ENCODE measurements around the gene PTOV1. TPM values are rescaled to one million over a fixed set of nuclear protein-coding genes. Genes with fewer than 3 reads are reported as not detected.

Gene PTOV1
- polyA plus RNA-seq, 1 experiment = 37.6 TPM

DNA sequence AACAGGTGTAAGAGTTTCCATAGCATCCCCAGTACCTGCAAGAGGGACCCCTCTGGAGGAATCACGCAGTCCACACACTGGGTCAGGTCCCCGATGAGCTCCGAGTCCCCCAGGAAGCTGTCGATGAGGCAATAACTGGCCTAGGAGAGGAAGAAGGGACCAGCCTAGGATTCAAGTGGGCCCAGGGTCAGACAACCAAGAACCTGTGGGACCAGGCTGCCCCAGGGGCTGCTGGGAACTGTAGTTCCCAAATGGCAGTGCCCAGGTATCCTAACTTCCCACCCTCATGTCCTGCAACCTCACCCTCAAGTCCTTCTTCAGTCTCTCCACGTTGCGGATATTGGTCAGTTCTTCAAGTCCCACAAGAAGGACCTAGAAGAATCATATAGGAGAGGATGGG is 39.6 kb upstream of the PTOV1 start:
- no peaks in the 10 kb centered on the region; the same call in 1 of the 2 replicates for H3K9me3 ChIP-seq (ENCODE audit: control insufficient read depth, insufficient read depth, low read length)
- ChIA-PET POLR2A (no interaction called here), CTCF (no interaction called here)
- no peak overlapping the region for H3K27ac ChIP-seq (ENCODE audit: low read depth, low read length)
- no peak overlapping the region for H3K4me3 ChIP-seq (ENCODE audit: low read depth, low read length)
- DNase-seq (ENCODE audit: low read depth, low spot score) = no peak
- TF ChIP-seq, protein P1, sequence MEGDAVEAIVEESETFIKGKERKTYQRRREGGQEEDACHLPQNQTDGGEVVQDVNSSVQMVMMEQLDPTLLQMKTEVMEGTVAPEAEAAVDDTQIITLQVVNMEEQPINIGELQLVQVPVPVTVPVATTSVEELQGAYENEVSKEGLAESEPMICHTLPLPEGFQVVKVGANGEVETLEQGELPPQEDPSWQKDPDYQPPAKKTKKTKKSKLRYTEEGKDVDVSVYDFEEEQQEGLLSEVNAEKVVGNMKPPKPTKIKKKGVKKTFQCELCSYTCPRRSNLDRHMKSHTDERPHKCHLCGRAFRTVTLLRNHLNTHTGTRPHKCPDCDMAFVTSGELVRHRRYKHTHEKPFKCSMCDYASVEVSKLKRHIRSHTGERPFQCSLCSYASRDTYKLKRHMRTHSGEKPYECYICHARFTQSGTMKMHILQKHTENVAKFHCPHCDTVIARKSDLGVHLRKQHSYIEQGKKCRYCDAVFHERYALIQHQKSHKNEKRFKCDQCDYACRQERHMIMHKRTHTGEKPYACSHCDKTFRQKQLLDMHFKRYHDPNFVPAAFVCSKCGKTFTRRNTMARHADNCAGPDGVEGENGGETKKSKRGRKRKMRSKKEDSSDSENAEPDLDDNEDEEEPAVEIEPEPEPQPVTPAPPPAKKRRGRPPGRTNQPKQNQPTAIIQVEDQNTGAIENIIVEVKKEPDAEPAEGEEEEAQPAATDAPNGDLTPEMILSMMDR (IDR thresholded peaks at IDR 0.05; ENCODE audit: low read depth, low read length) = no peak
- H3K27me3 ChIP-seq (ENCODE audit: control insufficient read depth, insufficient read depth, low read length) = no peaks in the 10 kb centered on the region

DNA sequence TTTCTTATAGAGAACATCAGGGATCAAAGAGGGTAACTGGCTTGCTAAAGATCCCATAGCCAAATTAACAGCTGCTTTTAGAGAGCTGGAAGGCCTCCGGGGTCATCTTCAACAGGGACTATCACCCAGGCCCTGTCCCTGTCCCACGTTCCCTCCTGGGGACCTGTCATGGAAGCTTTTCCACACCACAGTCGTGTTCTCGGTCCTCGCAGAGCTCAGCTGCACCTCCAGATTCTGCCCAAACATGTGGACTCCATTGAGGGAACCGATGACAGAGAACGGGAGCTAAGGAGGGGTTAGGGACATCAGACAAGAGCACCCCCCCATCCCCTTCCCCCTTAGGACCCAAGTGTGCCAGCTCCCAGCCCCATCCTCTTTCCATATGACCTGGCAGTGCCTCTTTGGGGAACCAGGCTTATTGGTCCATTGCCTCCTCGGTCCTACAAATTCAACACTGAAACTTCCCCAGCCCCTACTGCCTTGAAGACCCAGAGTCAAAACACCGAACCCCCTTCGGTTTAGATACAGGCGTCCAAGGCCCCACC is 38.4 kb upstream of the PTOV1 start:
- peak overlapping the region; percentile 95 for H3K27ac ChIP-seq (ENCODE audit: low read depth, low read length)
- H3K9me3 ChIP-seq (ENCODE audit: control insufficient read depth, insufficient read depth, low read length) = no peaks in the 10 kb centered on the region; the same call in 1 of the 2 replicates
- peak overlapping the region; percentile 90 for H3K4me3 ChIP-seq (ENCODE audit: low read depth, low read length)
- TF ChIP-seq, protein P1 (IDR thresholded peaks at IDR 0.05; ENCODE audit: low read depth, low read length) = no peak
- CTCF ChIA-PET = interaction anchor here (1.1 to 1.4 kb wide), 3 partner anchors 8 to 131 kb away, joined by 3 to 4 read pairs (median 3); partner anchors contain the start of gene PTOV1
- no peak for DNase-seq (ENCODE audit: low read depth, low spot score)
- POLR2A ChIA-PET = interaction anchor here (0.6 to 1.3 kb wide), 3 partner anchors 38 to 55 kb away, joined by 3 to 5 read pairs (median 3); partner anchors contain the start of gene PTOV1
- no peaks in the 10 kb centered on the region for H3K27me3 ChIP-seq (ENCODE audit: control insufficient read depth, insufficient read depth, low read length)

DNA sequence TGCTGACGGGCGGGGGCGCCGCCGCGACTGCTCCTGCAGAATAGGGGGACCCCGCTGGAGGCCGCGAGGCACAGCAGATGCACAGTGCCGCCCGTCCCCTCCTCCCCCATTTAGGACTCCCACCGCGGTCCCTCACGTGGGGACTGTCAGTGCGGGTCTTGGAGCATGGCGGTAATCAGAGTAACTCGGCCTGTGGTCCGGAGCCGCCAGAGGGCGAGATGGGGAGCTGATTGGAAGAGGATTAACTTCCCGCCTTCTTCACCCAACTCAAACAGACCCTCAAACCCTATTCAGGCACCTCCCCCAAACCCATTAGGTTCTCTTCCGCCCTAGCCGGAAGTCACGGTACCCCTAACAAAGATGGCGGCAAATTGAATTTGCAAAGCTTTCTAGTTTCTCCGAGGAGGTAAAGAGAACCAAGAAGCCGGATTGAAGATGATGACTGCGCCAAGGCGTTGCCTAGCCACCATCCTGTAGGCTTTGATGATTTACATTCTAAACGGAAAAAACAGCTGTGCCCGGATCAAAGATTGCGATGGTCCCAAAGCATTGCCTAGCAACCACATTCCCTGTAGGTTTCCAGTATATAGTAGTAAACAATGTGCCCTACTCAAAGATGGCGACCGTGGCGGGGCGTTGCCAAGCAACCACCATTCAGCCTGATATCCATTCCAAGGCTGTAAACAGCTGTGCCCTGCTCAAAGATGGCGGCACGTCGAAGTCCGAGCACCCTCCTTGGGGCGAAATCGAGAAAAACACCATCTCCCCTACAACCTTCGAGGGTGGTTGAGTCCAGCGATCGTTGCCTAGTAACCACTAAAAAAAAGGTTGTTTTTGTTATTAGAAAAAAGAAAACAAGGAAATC is 37.7 kb upstream of the PTOV1 start, which contains the start of gene FUZ:
FUZ (minus strand) TSS at position 296 of the 865 bp plus-strand sequence; CDS start at position 110, 186 bp downstream.
- ChIA-PET CTCF (interaction anchor here (0.6 to 1.4 kb wide), 5 partner anchors 9 to 132 kb away, joined by 3 to 4 read pairs (median 3); partner anchors contain the start of gene PTOV1), POLR2A (interaction anchor here (0.6 to 1.3 kb wide), 5 partner anchors 37 to 56 kb away, joined by 3 to 7 read pairs (median 3); partner anchors contain the start of gene PTOV1)
- H3K27me3 ChIP-seq (ENCODE audit: control insufficient read depth, insufficient read depth, low read length) = no peaks in the 10 kb centered on the region
- TF ChIP-seq, protein P1 (IDR thresholded peaks at IDR 0.05; ENCODE audit: low read depth, low read length) = peak; percentile 45
- peak within 1 kb of the TSS; percentile 95 for H3K27ac ChIP-seq (ENCODE audit: low read depth, low read length)
- H3K9me3 ChIP-seq (ENCODE audit: control insufficient read depth, insufficient read depth, low read length) = no peaks in the 10 kb centered on the region; the same call in 1 of the 2 replicates
- peak within 1 kb of the TSS; percentile 90 for H3K4me3 ChIP-seq (ENCODE audit: low read depth, low read length)
- DNase-seq (ENCODE audit: low read depth, low spot score) = peak; percentile 97

DNA sequence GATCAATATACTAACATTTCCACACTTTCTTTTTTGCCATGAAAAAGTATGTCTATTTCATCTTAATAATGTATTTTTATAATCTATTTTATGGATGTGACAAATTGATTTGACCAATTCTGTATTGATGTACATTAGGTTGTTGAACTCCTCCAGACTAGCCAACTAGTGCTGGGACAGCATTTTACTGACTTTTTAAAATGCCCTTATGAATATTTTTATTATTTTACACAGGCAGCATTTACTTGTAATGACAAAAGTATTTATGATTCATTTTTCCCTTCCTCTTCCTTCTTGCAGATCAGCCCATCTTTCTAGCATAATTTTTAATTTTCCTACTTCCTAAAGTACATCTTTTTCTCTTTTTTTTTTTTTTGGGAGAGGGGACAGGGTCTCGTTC is 36.9 kb upstream of the PTOV1 start:
- CTCF ChIA-PET = no interaction called here
- TF ChIP-seq, protein P1 (IDR thresholded peaks at IDR 0.05; ENCODE audit: low read depth, low read length) = no peak
- no peaks in the 10 kb centered on the region; the same call in 1 of the 2 replicates for H3K9me3 ChIP-seq (ENCODE audit: control insufficient read depth, insufficient read depth, low read length)
- no peak for DNase-seq (ENCODE audit: low read depth, low spot score)
- POLR2A ChIA-PET = interaction anchor here (1.0 to 1.2 kb wide), 3 partner anchors 40 to 55 kb away, joined by 3 to 7 read pairs (median 3); no protein-coding TSS in a partner anchor
- no peak overlapping the region for H3K27ac ChIP-seq (ENCODE audit: low read depth, low read length)
- H3K27me3 ChIP-seq (ENCODE audit: control insufficient read depth, insufficient read depth, low read length) = no peaks in the 10 kb centered on the region
- H3K4me3 ChIP-seq (ENCODE audit: low read depth, low read length) = peak overlapping the region; percentile 90; the same call in 1 of the 2 replicates

Data from AG04450 (cell line).